ENCODE results near the gene POLG.
A peak's percentile ranks its signal among the peaks of the same experiment; 100 is the strongest.

The POLG gene

DNA sequence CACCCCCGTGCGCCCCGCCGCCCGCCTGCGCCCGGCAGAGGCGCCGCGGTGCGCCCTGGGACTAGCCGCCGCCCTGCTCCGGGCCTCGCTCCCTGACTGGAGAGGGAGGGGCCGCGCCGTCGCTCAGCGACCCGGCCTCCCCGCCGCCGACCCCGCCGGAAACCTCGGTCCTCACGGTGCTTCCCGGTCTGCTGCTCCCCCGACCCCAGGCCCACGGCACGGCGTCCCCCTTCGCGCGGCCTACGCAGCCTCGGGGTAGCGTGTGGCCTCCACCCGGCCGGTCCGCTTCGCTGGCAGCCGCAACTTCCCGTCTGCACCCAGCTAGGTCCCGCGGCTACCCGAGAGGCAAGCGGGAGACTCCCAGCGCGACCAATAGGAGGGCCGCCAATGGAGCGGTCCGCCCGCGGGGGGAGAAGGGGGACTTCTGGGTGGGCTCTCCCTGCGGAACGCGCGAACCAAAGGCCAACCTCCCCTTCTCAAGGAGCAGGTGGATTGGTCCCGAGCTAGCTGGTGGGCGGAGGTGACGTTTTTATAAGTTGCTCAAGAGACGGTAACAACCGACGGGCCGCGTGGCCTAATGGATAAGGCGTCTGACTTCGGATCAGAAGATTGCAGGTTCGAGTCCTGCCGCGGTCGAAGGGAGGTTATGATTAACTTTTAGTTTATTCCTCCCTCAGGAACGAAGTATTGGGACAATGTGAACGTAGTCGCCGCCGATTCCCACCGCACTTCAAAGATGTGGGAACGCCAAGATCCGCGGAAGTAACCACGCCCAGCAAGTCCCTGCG lies at the start of gene POLG:
Gene POLG (minus strand): TSS at position 315 of the 788 bp plus-strand sequence. CDS start 1,070 bp downstream, outside the sequence.
- DNase-seq: peak; percentile 98 to 99

GRCh38 chr15:89384176-89384604 lies 49.6 kb upstream of the POLG start:
- DNase-seq: no peak

DNA sequence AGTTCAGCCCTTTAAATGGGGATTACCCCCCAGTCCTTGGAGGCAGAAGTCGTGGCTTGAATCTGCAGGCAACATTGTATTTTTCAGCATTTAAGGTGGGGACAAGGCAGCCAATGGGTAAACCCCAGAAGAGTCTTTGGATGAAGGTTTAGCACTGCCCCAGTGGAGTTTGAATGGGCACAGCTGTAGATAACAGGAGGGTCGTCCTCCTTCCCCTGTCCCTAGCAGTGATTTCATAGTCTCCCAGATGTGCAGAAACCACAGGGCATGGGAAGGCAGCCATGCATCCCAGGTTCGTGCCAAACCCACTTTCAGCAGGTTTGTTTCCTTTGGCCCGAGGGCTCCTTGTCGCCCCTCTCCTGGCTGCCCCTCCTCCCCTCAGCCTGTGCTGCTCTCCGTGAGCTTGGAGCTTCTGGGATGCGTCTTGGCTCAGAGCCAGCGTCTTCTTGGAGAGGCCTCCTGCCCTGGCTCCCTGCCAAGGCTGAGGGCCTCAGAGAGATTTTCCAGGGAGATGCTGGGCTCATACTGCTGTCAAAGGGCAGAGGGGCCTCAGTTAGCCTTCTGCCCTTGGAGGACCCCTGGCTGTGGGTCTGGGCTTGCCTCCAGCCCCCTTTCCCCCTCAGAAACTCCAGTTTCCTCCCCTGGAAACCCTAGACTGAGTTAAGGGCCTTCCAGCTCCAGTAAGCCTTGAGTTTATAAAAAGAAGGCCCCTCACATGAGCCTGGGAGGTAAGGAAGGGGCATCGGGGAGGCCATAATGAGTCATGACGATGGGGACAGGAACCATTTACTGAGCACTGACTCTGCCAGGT lies 48.9 kb upstream of the POLG start:
- DNase-seq: no peak

DNA sequence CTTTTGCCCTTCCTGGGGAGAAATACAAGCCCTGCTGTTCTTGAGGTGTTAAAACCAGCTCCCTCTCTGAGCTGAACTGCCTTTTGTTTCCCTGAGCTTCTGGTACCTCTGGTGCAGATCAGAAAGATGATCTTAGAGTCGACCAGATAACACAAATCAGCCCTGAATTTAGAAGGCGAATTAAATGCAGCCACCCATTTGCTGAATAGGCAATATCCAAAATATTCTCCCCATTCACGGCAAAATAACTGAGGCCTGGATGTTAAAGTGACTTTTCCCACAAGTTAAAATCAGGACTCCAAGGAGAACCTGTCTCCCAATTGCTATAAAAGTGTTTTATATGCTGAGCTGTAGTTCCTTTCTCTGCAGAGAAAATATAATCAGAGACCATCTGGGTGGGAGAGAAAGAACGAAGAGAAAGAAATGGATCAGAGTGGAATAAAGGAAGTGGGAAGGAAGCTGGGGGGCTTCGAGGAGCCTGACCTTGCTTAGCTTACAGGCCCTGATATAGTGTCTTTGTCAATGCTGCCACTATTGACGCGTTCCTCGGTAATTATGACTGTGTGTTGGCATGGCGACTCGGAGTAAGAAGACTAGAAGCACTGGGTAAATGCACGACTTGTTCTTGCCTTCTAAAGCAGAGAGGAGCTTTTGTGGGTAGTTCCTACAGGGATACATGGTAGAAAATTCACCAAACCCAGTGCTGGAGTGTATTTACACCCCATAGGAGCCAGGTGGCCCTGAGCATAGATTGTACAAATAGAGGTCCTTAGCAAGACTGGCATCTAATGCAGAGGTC lies 47.5 kb upstream of the POLG start:
- no peak for DNase-seq

- no peak for DNase-seq
Measured at GRCh38 chr15:89381331-89381730, 46.7 kb upstream of the POLG start.

DNA sequence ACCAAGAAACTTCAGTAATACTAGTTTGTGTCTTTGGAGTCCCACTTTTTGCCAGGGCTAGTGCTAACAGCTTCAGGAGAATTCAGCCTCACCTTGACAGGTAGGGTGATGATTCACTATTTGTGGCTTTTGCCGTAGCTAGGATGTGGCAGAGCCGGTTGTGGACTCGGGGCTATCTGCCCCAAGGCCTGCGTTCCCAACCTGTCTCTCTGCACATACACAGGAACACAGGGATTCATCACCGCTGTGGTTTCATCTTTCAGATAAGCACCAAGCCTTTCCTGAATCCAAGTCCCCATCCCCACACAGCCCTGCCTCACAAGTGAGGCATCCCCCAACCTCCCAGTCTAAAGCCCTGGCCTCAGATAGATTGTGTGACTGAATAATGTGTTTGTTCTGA lies 45.2 kb upstream of the POLG start:
- no peak for DNase-seq

DNA sequence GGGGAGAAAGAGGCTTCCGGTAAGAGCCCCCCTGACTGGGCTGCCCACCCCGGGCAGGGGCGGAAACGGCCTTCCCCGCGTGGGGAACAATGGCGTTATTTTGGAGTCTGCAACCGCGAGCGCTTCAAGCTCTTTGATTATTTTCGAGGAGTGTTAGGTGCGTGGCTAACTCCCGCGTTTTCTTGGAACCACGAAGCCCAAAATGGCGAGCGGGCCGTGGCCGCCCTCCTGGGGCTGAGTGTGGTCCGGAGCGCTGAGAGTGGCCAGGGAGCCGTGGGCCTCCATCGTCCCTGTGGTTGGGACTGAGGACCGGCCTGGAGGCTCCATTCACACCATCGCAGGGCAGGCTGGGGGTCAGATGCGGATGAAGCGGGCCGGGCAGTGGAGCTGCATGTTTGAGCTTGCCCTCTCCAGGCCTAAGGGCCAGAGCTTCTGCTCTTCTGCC lies 44.6 kb upstream of the POLG start:
- no peak for DNase-seq

GRCh38 chr15:89378296-89379151 lies 43.9 kb upstream of the POLG start:
- DNase-seq: no peak

DNA sequence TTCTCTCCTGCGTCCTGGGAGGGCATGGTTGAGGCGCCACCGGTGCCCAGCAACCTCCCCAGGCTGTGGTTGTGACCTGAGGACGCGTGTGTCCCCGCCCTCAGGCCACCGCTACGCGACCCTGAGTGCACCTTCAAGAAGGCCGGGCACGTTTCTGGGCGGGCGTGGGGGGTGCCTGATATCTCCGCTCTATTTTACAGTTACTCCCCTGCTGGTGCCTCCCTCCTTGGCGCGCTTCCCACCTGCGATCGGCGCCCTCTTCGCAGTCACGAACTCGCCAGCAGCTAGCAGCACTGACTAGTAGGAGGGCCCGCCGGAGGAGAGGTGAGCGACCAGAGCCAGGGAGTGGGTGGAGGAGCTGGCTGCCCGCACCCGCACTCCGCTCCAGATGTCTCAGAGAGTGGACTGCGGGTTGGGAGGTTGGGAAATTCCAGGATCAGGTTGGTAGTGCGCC lies 43.2 kb upstream of the POLG start:
- no peak for DNase-seq

GRCh38 chr15:89377024-89377841 lies 42.6 kb upstream of the POLG start:
- no peak for DNase-seq

GRCh38 chr15:89376388-89376787 lies 41.8 kb upstream of the POLG start:
- DNase-seq: no peak

DNA sequence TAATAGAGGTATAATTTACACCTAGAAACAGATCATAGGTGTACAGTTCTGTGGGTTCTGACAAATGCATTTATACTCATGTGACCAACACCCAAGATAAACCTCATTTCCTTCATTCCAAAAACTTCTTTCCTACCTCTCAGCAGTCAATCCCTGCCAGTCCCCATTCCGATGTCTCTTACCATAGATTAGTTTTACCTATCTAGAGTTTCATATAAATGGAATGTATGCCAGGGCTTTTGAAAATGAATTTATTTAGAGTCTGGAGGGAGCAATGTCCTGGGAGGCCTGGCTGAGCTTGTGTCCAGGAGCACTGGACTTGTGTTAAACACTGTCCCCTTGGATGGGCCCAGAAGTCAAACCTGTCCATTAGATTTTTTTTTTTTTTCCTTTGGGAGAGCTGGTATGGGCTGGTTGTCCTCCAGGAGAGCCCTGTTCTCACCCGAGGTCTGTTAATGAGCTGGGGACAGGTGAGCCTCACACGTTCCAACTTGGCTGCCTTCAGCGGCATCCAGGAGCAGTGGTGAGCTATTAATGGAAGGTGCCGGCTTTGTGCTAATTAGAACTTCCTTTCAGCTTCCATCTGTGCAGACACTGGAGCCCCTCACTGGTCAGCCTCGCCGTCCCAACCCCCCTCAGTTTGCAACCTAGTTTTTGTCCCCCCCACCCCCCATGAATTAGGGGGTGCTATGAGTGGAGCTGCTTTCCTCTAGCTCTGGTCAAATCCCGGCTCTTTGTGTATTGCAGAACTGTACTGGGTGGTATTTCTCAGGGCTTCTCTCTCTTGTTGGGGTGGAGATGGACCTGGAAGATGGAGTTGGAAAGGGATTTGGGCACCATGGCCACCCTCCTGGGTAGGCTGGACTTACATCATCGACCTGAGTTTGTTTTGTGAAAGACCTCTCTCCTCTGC lies 40.7 kb upstream of the POLG start:
- no peak for DNase-seq

- no peak for DNase-seq
Measured at GRCh38 chr15:89374086-89374981, 39.7 kb upstream of the POLG start.

DNA sequence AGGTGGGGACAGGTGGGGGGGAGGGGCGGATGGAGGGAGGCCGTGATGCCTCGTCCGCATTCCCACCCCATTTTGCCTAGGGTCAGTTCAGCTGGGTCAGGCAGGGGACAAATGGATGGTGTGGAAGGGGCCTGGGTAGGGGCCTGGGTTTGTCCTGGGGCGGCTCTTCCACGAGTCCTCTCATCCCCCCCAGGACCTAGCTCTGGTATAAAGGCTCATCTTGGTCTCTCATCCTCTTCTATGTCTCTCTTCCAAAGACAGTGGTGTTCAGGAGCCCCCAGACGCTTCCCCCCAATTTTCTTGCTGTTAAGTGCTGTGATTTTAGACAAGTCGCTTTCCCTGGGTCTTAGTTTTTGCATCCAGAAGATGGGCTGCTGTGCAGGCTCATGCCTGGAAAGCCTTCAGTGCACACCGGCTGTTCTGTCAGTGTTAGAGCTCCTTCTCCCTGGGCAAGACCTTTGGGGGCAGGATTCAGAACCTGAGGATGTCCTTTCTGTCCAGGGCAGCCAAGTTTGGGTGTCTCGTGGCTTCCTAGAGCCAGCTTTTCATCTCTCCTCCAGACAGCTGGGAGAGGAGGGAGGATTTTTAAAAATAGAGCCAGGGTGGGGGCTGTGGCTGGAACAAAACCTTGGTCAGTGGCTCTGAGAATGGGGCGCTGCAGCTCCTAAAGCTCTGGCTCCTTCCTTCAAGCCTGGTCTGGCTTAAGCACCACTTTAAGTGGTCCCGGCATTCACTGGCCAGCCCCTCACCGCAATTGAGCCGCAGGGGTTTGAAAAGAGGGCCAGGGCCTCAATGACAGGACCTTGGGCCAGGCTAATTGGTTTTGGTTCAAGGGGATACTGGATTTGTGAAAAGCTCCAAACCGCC lies 37.7 kb upstream of the POLG start:
- no peak for DNase-seq

GRCh38 chr15:89371228-89372044 lies 36.8 kb upstream of the POLG start:
- no peak for DNase-seq

DNA sequence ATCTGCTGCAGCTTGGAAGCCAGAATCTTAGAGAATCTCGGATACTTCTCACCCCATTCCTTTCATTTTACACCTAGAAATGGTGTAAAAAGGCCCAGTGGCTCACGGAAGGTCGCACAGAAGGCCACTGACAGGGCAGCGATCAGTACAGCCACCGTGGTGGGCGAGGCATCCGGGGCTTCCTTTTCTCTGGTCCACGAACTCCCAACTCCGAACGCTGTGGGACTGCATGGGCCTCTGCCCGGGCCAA lies 36.3 kb upstream of the POLG start:
- no peak for DNase-seq

All from stimulated activated CD4-positive, alpha-beta T cell treated with anti-CD3 and anti-CD28 coated beads, Interleukin-2, amount 100 ng/mL, for 24 hours (primary cell).